Measurements from ENCODE around the gene CXCR2. TPM values are rescaled to one million over a fixed set of nuclear protein-coding genes. Genes with fewer than 3 reads are reported as not detected.
"Not testable (repeated sequence)": the region's sequence is repeated elsewhere in the genome, so short reads cannot be mapped to it uniquely, and the experiment has no call there.

CXCR2 gene
- total RNA-seq, 4 donors from 2014 or later: 0.07 to 0.91 TPM; not detected in 2

DNA sequence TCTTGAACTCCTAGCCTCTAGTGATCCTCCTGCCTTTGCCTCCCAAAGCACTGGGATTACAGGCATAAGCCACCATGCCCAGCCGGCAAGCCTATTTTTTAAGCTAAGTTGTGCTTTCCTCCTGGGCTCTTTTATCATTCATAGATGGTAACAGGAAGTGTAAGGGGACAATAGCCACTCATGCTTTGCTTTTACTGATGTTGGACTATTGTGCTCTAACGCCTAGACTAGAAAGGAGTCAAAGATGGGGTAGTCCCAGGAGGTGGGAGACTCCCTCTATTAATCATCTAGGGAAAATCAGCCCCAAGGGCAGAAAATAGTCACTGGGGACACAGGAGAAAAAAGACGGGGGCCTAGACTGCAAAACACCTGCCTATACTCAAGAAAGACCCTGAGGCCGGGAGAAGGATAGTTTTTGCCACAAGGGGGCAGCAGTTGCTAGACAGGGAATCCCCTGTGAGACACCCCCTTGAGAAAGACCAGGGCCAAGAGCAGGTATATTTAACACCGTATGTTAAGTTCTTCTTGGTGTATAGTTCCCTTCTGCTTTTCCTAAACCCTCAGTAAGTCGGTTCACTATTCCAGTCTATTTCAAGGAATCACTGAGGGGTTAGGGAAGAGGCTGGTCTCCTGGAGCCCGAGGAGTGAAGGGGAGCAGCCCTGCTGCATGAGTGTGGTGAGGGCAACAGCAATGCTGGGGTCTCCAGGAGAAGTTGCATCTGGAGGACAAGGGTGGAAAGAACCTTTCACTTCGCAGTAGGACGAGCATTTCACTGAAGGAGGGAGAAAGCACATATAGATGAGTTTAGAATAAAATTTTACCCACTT lies 43.0 kb downstream of the CXCR2 start:
- Histone ChIP-seq H3K9me3 (no peaks in the 10 kb centered on the region), H3K27ac (no peak overlapping the region), H3K4me3 (no peak overlapping the region), H3K27me3 (no peaks in the 10 kb centered on the region), H3K4me1 (no peaks in the 10 kb centered on the region), H3K36me3 (no peaks in the 10 kb centered on the region)
- intact Hi-C loops (cut with DNase I; ENCODE audit: low total_unique reads): no loop called here
- peak; percentile 39 to 56 for DNase-seq
- TF ChIP-seq POLR2A (IDR thresholded peaks at IDR 0.05): no peak
- TF ChIP-seq CTCF (IDR thresholded peaks at IDR 0.05): peak; percentile 41 to 55 (median 48)

GRCh38 chr2:218169757-218170546 lies 44.1 kb downstream of the CXCR2 start:
- Histone ChIP-seq H3K4me1 (no peaks in the 10 kb centered on the region), H3K9me3 (no peaks in the 10 kb centered on the region), H3K27me3 (no peaks in the 10 kb centered on the region), H3K4me3 (no peak overlapping the region), H3K27ac (no peak overlapping the region), H3K36me3 (no peaks in the 10 kb centered on the region)
- intact Hi-C loops (cut with DNase I; ENCODE audit: low total_unique reads): no loop called here
- TF ChIP-seq CTCF (IDR thresholded peaks at IDR 0.05): no peak
- TF ChIP-seq POLR2A (IDR thresholded peaks at IDR 0.05): no peak
- DNase-seq: no peak

DNA sequence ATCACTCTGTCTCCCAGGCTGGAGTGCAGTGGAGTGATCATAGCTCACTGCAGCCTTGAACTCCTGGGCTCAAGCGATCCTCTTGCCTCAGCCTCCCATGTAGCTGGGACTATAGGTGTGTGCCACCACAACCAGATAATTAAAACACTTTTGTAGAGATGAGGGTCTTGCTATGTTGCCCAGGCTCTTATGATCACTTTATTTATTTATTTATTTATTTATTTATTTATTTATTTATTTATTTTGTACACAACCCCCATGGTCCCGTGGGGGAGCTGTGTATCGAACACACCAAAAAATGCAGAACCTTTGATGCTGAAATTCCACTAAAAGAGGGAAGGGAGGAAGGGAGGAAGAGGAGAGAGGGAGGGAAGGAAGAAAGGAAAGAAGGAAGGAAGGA lies 45.9 kb downstream of the CXCR2 start:
- H3K9me3 ChIP-seq; H3K36me3 ChIP-seq; H3K27me3 ChIP-seq; H3K27ac ChIP-seq; DNase-seq; intact Hi-C loops (cut with DNase I; ENCODE audit: low total_unique reads); H3K4me1 ChIP-seq; H3K4me3 ChIP-seq: not testable (repeated sequence)

DNA sequence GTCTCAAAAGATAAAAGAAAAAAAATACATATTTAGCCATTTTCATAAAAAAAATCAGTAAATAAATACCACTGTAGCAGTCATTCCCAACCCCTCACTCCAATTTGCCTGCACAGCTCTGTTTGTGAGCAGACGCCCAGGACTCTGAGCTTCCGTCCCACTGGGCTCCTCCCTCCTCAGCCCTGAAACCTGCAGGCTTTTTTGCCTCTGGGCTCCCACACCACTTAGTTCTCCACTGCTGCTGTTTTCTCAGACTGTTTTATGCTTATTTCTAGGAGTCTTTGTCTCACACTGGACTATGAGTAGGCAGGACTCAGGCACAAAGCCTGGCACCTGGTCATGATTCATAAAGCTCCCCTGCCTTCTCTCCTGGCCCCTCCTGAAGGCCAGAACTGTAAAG lies 47.0 kb downstream of the CXCR2 start:
- no peak for DNase-seq
- Histone ChIP-seq H3K36me3 (no peaks in the 10 kb centered on the region), H3K27ac (no peak overlapping the region), H3K9me3 (no peaks in the 10 kb centered on the region), H3K4me3 (no peak overlapping the region), H3K27me3 (no peaks in the 10 kb centered on the region), H3K4me1 (no peaks in the 10 kb centered on the region)
- intact Hi-C loops (cut with DNase I; ENCODE audit: low total_unique reads): no loop called here
- no peak for TF ChIP-seq CTCF (IDR thresholded peaks at IDR 0.05)
- no peak for TF ChIP-seq POLR2A (IDR thresholded peaks at IDR 0.05)

DNA sequence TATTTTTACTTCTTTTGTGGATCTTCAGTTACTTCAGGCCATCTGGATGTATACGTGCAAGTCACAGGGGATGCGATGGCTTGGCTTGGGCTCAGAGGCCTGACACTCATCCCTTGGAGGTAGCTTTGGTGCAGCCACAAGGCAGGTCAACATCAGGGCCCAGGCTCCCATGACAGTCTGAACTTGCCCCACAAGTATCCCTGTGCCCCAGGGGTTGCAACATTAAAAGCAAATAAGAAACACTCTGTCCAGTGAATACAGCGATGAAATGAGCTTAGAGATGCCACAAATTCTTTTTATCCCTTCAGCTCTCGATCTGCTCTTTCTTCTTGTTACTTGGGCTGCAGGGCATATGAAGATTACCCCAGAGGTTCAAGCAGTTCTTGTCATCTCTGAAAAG lies 54.0 kb downstream of the CXCR2 start:
- Histone ChIP-seq H3K27me3 (no peaks in the 10 kb centered on the region), H3K4me3 (no peak overlapping the region), H3K36me3 (no peaks in the 10 kb centered on the region), H3K9me3 (no peaks in the 10 kb centered on the region), H3K4me1 (no peaks in the 10 kb centered on the region), H3K27ac (no peak overlapping the region)
- DNase-seq: no peak
- intact Hi-C loops (cut with DNase I; ENCODE audit: low total_unique reads): no loop called here
- TF ChIP-seq POLR2A (IDR thresholded peaks at IDR 0.05): no peak
- TF ChIP-seq CTCF (IDR thresholded peaks at IDR 0.05): no peak

Data from uterus (tissue), 4 donors.